Uterus (tissue), 2 donors: Measurements from ENCODE around the gene APOC3.

Experiments used
- POLR2A ChIP-seq, 2 donors: fragments of 450-650 bp; IDR thresholded peaks; one replicate each; pipeline ENCODE4 v1.6.1; 2016; ENCODE audit warnings: antibody characterized with exemption in 2 of 2, mild to moderate bottlenecking in 1 of 2, moderate library complexity in 1 of 2
- TF ChIP-seq, protein P1 (sequence below), 4 experiments: fragments of 200-600 bp in 2 of 4; fragments of 450-650 bp in 2 of 4; sonication (generic) in 2 of 4; IDR thresholded peaks; one replicate each; pipeline ENCODE4 v1.5.1; 2016 to 2019; ENCODE audit warnings: antibody characterized with exemption in 4 of 4, mild to moderate bottlenecking in 2 of 4, moderate library complexity in 1 of 4

DNA sequence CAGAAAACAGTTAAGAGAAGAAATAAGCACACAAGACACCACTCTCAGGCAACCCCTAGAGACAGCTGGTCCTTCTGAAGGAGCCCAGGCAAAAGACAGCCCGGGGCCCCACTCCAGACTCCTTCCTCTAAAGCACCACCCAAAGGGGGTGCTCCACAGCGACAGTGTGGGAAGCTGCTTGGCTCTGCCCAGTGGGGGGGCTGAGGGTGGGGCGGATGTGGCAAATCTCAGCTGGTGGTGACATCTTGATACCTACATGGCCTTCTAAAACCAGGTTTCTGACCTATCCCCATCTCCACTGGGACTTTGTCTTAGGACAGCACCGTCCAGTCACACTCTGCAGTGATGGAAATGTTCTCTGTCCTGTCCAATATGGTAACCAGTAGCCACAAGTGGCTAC is 17.9 kb downstream of the APOC3 start:
- TF ChIP-seq, protein P1, sequence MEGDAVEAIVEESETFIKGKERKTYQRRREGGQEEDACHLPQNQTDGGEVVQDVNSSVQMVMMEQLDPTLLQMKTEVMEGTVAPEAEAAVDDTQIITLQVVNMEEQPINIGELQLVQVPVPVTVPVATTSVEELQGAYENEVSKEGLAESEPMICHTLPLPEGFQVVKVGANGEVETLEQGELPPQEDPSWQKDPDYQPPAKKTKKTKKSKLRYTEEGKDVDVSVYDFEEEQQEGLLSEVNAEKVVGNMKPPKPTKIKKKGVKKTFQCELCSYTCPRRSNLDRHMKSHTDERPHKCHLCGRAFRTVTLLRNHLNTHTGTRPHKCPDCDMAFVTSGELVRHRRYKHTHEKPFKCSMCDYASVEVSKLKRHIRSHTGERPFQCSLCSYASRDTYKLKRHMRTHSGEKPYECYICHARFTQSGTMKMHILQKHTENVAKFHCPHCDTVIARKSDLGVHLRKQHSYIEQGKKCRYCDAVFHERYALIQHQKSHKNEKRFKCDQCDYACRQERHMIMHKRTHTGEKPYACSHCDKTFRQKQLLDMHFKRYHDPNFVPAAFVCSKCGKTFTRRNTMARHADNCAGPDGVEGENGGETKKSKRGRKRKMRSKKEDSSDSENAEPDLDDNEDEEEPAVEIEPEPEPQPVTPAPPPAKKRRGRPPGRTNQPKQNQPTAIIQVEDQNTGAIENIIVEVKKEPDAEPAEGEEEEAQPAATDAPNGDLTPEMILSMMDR (IDR thresholded peaks at IDR 0.05), result no peak
- TF ChIP-seq POLR2A (IDR thresholded peaks at IDR 0.05), result no peak
